ENCODE data around the gene ADGRV1.

DNA sequence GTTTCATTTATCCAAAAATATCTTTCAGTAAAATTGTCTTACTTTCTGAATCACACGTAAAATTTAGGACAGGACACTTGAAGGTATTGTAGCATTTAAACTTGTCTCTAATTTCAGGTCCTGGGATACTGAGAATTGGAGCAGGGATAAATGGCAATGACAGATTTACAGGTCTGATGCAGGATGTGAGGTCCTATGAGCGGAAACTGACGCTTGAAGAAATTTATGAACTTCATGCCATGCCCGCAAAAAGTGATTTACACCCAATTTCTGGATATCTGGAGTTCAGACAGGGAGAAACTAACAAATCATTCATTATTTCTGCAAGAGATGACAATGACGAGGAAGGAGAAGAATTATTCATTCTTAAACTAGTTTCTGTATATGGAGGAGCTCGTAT is 99.2 kb downstream of the ADGRV1 start:
- TF ChIP-seq, protein P1, sequence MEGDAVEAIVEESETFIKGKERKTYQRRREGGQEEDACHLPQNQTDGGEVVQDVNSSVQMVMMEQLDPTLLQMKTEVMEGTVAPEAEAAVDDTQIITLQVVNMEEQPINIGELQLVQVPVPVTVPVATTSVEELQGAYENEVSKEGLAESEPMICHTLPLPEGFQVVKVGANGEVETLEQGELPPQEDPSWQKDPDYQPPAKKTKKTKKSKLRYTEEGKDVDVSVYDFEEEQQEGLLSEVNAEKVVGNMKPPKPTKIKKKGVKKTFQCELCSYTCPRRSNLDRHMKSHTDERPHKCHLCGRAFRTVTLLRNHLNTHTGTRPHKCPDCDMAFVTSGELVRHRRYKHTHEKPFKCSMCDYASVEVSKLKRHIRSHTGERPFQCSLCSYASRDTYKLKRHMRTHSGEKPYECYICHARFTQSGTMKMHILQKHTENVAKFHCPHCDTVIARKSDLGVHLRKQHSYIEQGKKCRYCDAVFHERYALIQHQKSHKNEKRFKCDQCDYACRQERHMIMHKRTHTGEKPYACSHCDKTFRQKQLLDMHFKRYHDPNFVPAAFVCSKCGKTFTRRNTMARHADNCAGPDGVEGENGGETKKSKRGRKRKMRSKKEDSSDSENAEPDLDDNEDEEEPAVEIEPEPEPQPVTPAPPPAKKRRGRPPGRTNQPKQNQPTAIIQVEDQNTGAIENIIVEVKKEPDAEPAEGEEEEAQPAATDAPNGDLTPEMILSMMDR (conservative IDR thresholded peaks at IDR 0.05; ENCODE audit: low read depth, low read length) = no peak
- no peak for TF ChIP-seq EZH2 (IDR thresholded peaks at IDR 0.05; ENCODE audit: borderline replicate concordance, low read depth, low read length, poor library complexity, severe bottlenecking)

Measured in A673 (cell line).